ENCODE data around the gene LCE4A. TPM values are rescaled to one million over a fixed set of nuclear protein-coding genes. Genes with fewer than 3 reads are reported as not detected.

LCE4A gene
- polyA plus RNA-seq, 1 experiment: not detected

- Histone ChIP-seq H3K4me3 (ENCODE audit: low read depth, low read length) (no peak within 1 kb of the TSS), H3K27me3 (ENCODE audit: control insufficient read depth, insufficient read depth, low read length) (no peaks in the 10 kb centered on the region), H3K27ac (ENCODE audit: low read depth, low read length) (no peak within 1 kb of the TSS), H3K9me3 (ENCODE audit: control insufficient read depth, insufficient read depth, low read length) (peaks cover 8% of the 10 kb centered on the region)
- TF ChIP-seq CTCF (IDR thresholded peaks at IDR 0.05; ENCODE audit: low read depth, low read length): no peak
- ChIA-PET CTCF (no interaction called here), POLR2A (no interaction called here)
- DNase-seq (ENCODE audit: low read depth, low spot score): no peak
Measured at GRCh38 chr1:152697701-152698600, 10.0 kb upstream of the LCE4A start, which contains the start of gene LCE2A. Gene LCE2A (plus strand): TSS chr1:152698345. CDS start chr1:152698902, 557 bp downstream.

GRCh38 chr1:152699746-152700145 lies 8.2 kb upstream of the LCE4A start:
- no peak for TF ChIP-seq CTCF (IDR thresholded peaks at IDR 0.05; ENCODE audit: low read depth, low read length)
- POLR2A ChIA-PET: no interaction called here
- no peaks in the 10 kb centered on the region for H3K27me3 ChIP-seq (ENCODE audit: control insufficient read depth, insufficient read depth, low read length)
- no peak overlapping the region for H3K4me3 ChIP-seq (ENCODE audit: low read depth, low read length)
- no peak for DNase-seq (ENCODE audit: low read depth, low spot score)
- H3K27ac ChIP-seq (ENCODE audit: low read depth, low read length): no peak overlapping the region
- CTCF ChIA-PET: no interaction called here
- H3K9me3 ChIP-seq (ENCODE audit: control insufficient read depth, insufficient read depth, low read length): peaks cover 8% of the 10 kb centered on the region

- ChIA-PET CTCF (no interaction called here), POLR2A (no interaction called here)
- TF ChIP-seq CTCF (IDR thresholded peaks at IDR 0.05; ENCODE audit: low read depth, low read length): no peak
Measured at GRCh38 chr1:152718238-152718637, 10.3 kb downstream of the LCE4A start.

GRCh38 chr1:152725261-152725660 lies 17.3 kb downstream of the LCE4A start:
- Histone ChIP-seq H3K27me3 (ENCODE audit: control insufficient read depth, insufficient read depth, low read length) (no peaks in the 10 kb centered on the region), H3K4me3 (ENCODE audit: low read depth, low read length) (no peak overlapping the region), H3K27ac (ENCODE audit: low read depth, low read length) (no peak overlapping the region), H3K9me3 (ENCODE audit: control insufficient read depth, insufficient read depth, low read length) (peaks cover 5% of the 10 kb centered on the region)
- no peak for DNase-seq (ENCODE audit: low read depth, low spot score)
- ChIA-PET CTCF (no interaction called here), POLR2A (no interaction called here)
- no peak for TF ChIP-seq CTCF (IDR thresholded peaks at IDR 0.05; ENCODE audit: low read depth, low read length)

More at GRCh38 chr1:152718238-152718637, 10.3 kb downstream of the LCE4A start:
- no peak overlapping the region for H3K27ac ChIP-seq (ENCODE audit: low read depth, low read length)
- H3K9me3 ChIP-seq (ENCODE audit: control insufficient read depth, insufficient read depth, low read length): peaks cover 13% of the 10 kb centered on the region
- H3K4me3 ChIP-seq (ENCODE audit: low read depth, low read length): no peak overlapping the region
- DNase-seq (ENCODE audit: low read depth, low spot score): no peak
- H3K27me3 ChIP-seq (ENCODE audit: control insufficient read depth, insufficient read depth, low read length): no peaks in the 10 kb centered on the region

- ChIA-PET CTCF (no interaction called here), POLR2A (no interaction called here)
- H3K4me3 ChIP-seq (ENCODE audit: low read depth, low read length): no peak overlapping the region
- peaks cover 2% of the 10 kb centered on the region for H3K9me3 ChIP-seq (ENCODE audit: control insufficient read depth, insufficient read depth, low read length)
- H3K27ac ChIP-seq (ENCODE audit: low read depth, low read length): no peak overlapping the region
- DNase-seq (ENCODE audit: low read depth, low spot score): no peak
- TF ChIP-seq CTCF (IDR thresholded peaks at IDR 0.05; ENCODE audit: low read depth, low read length): no peak
- no peaks in the 10 kb centered on the region for H3K27me3 ChIP-seq (ENCODE audit: control insufficient read depth, insufficient read depth, low read length)
Measured at GRCh38 chr1:152728986-152729385, 21.0 kb downstream of the LCE4A start.

Data from AG04450 (cell line).